ENCODE measurements around the gene SULT1B1.
"Not testable (repeated sequence)": the region's sequence is repeated elsewhere in the genome, so short reads cannot be mapped to it uniquely, and the experiment has no call there.

Gene SULT1B1

DNA sequence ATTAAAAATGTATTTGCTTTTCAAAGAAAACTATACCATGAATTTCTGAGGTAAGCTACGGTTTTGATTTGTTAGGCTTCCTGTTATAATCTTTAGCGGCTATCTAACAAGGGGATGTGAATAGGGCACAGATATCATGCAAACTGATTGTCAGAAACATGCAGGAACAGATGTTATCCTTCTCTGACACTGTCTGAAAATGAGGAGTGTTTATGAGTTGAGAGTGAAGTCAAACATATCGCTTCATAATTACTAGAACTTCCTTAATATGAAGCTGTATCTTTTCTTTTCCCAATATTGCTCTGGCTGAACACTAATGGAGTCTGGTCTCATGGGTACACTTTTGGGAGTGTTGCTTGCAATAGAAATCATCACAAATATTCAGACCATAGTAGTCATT lies 16.3 kb upstream of the SULT1B1 start:
- Histone ChIP-seq H3K9ac (no peak overlapping the region), H3K4me3 (no peak overlapping the region), H4K20me1 (no peaks in the 10 kb centered on the region), H3K4me2 (no peak overlapping the region), H3K27me3 (no peaks in the 10 kb centered on the region), H3K27ac (no peak overlapping the region), H3K36me3 (no peaks in the 10 kb centered on the region), H3K4me1 (no peaks in the 10 kb centered on the region), H3K9me3 (no peaks in the 10 kb centered on the region)
- TF ChIP-seq Cebpa-rat (IDR thresholded peaks at IDR 0.05): no peak

- Histone ChIP-seq H3K4me3 (no peak overlapping the region), H3K27ac (no peak overlapping the region), H3K36me3 (no peaks in the 10 kb centered on the region), H3K4me1 (no peaks in the 10 kb centered on the region), H3K9me3 (no peaks in the 10 kb centered on the region), H3K9ac (no peak overlapping the region), H4K20me1 (no peaks in the 10 kb centered on the region), H3K27me3 (no peaks in the 10 kb centered on the region), H3K4me2 (no peak overlapping the region)
- no peak for TF ChIP-seq Cebpa-rat (IDR thresholded peaks at IDR 0.05)
Observed at GRCh38 chr4:69775321-69775867, 15.0 kb upstream of the SULT1B1 start.

DNA sequence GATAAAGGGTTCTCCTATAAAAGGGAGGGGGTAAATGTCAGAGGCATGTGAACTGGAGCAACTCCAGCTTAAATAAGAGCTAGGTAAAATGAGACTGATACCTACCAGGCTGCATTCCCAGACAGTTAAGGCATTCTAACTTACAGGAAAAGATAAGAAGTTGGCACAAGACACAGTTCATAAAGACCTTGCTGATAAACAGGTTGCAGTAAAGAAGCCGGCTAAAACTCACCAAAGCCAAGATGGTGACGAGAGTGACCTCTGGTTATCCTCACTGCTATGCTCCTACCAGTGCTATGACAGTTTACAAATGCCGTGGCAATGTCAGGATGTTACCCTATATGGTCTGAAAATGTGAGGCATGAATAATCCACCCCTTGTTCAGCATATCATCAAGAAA lies 13.1 kb upstream of the SULT1B1 start:
- Histone ChIP-seq H3K4me3 (no peak overlapping the region), H3K27ac (no peak overlapping the region), H3K4me1 (no peaks in the 10 kb centered on the region), H3K9me3 (no peaks in the 10 kb centered on the region), H3K9ac (no peak overlapping the region), H3K36me3 (no peaks in the 10 kb centered on the region), H3K27me3 (no peaks in the 10 kb centered on the region), H4K20me1 (no peaks in the 10 kb centered on the region), H3K4me2 (no peak overlapping the region)
- TF ChIP-seq Cebpa-rat (IDR thresholded peaks at IDR 0.05): no peak

GRCh38 chr4:69768554-69768953 lies 8.1 kb upstream of the SULT1B1 start:
- H3K9ac ChIP-seq, H3K4me3 ChIP-seq, H3K27me3 ChIP-seq, H3K27ac ChIP-seq, H3K4me1 ChIP-seq, H4K20me1 ChIP-seq, H3K9me3 ChIP-seq, H3K36me3 ChIP-seq, H3K4me2 ChIP-seq: not testable (repeated sequence)

DNA sequence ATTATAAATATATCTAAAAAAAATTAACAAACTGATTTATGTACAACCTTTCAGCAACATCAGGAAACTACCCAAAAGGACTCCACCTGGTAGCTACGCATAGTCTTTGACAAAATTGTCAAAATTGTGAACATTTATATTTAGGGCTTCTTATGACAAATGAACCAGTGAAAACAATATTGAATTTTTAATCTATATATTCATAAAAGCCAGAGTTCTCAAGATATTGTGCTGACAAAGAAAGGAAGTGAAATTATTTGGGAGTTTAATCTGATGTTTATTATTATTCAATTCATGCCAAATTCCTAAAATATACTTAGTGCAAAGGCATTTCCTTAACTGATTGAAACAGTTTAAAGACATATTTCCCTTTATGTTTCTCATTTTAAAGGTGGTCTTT lies 5.3 kb upstream of the SULT1B1 start:
- TF ChIP-seq Cebpa-rat (IDR thresholded peaks at IDR 0.05): no peak
- Histone ChIP-seq H3K4me3 (no peak overlapping the region), H3K9ac (no peak overlapping the region), H4K20me1 (no peaks in the 10 kb centered on the region), H3K36me3 (no peaks in the 10 kb centered on the region), H3K4me1 (no peaks in the 10 kb centered on the region), H3K9me3 (no peaks in the 10 kb centered on the region), H3K4me2 (no peak overlapping the region), H3K27me3 (no peaks in the 10 kb centered on the region), H3K27ac (no peak overlapping the region)

DNA sequence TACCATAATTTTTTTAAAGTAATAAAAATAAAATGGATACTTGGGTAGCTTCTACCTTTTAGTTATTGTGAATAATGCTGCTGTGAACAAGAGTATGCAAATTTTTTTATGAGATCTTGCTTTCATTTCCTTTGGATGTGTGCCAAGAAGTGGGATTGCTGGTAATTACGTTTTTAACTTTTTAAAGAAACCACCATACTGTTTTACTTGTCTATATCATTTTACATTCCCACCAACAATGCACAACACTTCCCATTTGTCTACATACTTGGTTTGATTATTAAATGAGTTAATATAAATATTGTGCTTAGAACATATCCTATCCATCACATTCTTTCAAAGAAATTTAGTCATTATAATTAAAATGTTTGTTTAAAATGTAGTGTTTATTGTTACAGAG lies 3.9 kb upstream of the SULT1B1 start:
- Histone ChIP-seq H3K4me1 (no peaks in the 10 kb centered on the region), H3K4me2 (no peak overlapping the region), H3K27ac (no peak overlapping the region), H4K20me1 (no peaks in the 10 kb centered on the region), H3K36me3 (no peaks in the 10 kb centered on the region), H3K4me3 (no peak overlapping the region), H3K9me3 (no peaks in the 10 kb centered on the region), H3K9ac (no peak overlapping the region), H3K27me3 (no peaks in the 10 kb centered on the region)
- TF ChIP-seq Cebpa-rat (IDR thresholded peaks at IDR 0.05): no peak

GRCh38 chr4:69763233-69763632 lies 2.8 kb upstream of the SULT1B1 start:
- no peaks in the 10 kb centered on the region for H3K4me1 ChIP-seq
- no peaks in the 10 kb centered on the region for H3K27me3 ChIP-seq
- H3K4me3 ChIP-seq: no peak overlapping the region
- TF ChIP-seq Cebpa-rat (IDR thresholded peaks at IDR 0.05): no peak
- no peak overlapping the region for H3K27ac ChIP-seq
- H3K4me2 ChIP-seq: no peak overlapping the region
- no peak overlapping the region for H3K9ac ChIP-seq
- H3K36me3 ChIP-seq: no peaks in the 10 kb centered on the region
- H3K9me3 ChIP-seq: no peaks in the 10 kb centered on the region
- H4K20me1 ChIP-seq: no peaks in the 10 kb centered on the region

DNA sequence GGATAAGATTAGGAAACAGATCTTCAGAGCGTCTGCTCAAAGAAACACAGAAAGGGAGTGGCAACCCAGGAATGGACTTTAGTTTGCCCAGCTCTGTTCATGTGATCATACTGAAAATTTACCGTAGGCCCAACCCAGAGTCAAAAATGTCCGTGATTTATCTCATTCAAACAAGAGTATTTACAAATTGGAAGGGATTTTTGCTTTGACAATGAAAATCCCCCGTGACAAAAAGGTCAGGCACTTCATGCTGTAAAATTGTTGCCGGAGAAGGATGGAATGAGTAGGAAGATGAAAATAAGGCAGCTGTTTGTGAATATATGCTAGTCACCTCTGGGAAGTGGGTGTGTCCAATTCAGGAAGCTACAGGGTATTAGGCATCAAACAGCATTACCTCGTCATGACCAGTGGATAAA lies 1.2 kb downstream of the SULT1B1 start:
- no peaks in the 10 kb centered on the region for H3K27me3 ChIP-seq
- H3K27ac ChIP-seq: no peak overlapping the region
- no peaks in the 10 kb centered on the region for H3K9me3 ChIP-seq
- no peak overlapping the region for H3K4me2 ChIP-seq
- H4K20me1 ChIP-seq: no peaks in the 10 kb centered on the region
- no peak overlapping the region for H3K4me3 ChIP-seq
- no peaks in the 10 kb centered on the region for H3K36me3 ChIP-seq
- TF ChIP-seq Cebpa-rat (IDR thresholded peaks at IDR 0.05): no peak
- no peak overlapping the region for H3K9ac ChIP-seq
- H3K4me1 ChIP-seq: no peaks in the 10 kb centered on the region

- H4K20me1 ChIP-seq: no peaks in the 10 kb centered on the region
- no peaks in the 10 kb centered on the region for H3K27me3 ChIP-seq
- no peak overlapping the region for H3K27ac ChIP-seq
- no peak overlapping the region for H3K4me2 ChIP-seq
- TF ChIP-seq Cebpa-rat (IDR thresholded peaks at IDR 0.05): no peak
- H3K9ac ChIP-seq: no peak overlapping the region
- no peaks in the 10 kb centered on the region for H3K4me1 ChIP-seq
- H3K9me3 ChIP-seq: no peaks in the 10 kb centered on the region
- no peak overlapping the region for H3K4me3 ChIP-seq
- H3K36me3 ChIP-seq: no peaks in the 10 kb centered on the region
Observed at GRCh38 chr4:69757464-69757863, 3.0 kb downstream of the SULT1B1 start.

GRCh38 chr4:69754926-69755580 lies 5.4 kb downstream of the SULT1B1 start:
- H4K20me1 ChIP-seq: no peaks in the 10 kb centered on the region
- H3K27me3 ChIP-seq: no peaks in the 10 kb centered on the region
- no peaks in the 10 kb centered on the region for H3K4me1 ChIP-seq
- no peaks in the 10 kb centered on the region for H3K9me3 ChIP-seq
- no peak for TF ChIP-seq Cebpa-rat (IDR thresholded peaks at IDR 0.05)
- H3K36me3 ChIP-seq: no peaks in the 10 kb centered on the region
- no peak overlapping the region for H3K4me3 ChIP-seq
- H3K9ac ChIP-seq: no peak overlapping the region
- no peak overlapping the region for H3K27ac ChIP-seq
- H3K4me2 ChIP-seq: no peak overlapping the region

DNA sequence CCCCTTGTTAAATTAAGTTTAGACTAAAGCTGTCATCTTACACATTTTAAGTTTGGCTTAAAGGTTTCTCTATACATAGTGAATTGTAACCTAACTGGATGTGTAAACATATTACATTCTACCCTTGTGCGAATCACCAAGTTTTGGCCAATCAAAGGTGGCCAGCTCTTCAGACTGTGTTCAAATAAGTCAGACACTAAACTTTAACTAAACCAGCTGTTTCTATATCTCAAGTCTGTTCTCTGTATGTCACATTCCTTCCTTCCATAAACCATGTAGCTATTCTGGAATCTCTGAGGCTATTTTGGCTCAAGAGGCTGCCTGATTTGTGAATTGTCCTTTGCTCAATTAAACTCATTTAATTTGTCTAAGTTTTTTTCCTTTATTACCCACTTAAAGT lies 6.7 kb downstream of the SULT1B1 start:
- Histone ChIP-seq H3K4me1 (no peaks in the 10 kb centered on the region), H3K36me3 (no peaks in the 10 kb centered on the region), H3K27ac (no peak overlapping the region), H3K4me2 (no peak overlapping the region), H3K9me3 (no peaks in the 10 kb centered on the region), H4K20me1 (no peaks in the 10 kb centered on the region), H3K9ac (no peak overlapping the region), H3K4me3 (no peak overlapping the region), H3K27me3 (no peaks in the 10 kb centered on the region)
- TF ChIP-seq Cebpa-rat (IDR thresholded peaks at IDR 0.05): no peak

Data from BLaER1 (cell line).